Neural cell (in vitro differentiated cells): ENCODE measurements around the gene DCAF11. TPM values are rescaled to one million over a fixed set of nuclear protein-coding genes. Genes with fewer than 3 reads are reported as not detected.

Experiments
- H2AFZ ChIP-seq: fragments of 200-600, 300-800 bp; sonication (generic), shearing (Covaris generic); 2 replicates; pipeline ENCODE4 v1.6.0; 2014; ENCODE audit warnings: low read depth, mild to moderate bottlenecking, antibody characterized with exemption, low read length, moderate library complexity
- H3F3A ChIP-seq: fragments of 200-600 bp; shearing (Covaris generic); 2 replicates; pipeline ENCODE4 v1.6.1; 2016; ENCODE audit warnings: mild to moderate bottlenecking, moderate library complexity, mixed read lengths, antibody characterized with exemption, low read length; ENCODE audit not compliant: insufficient read depth, poor library complexity, severe bottlenecking
- H3K27ac ChIP-seq: fragments of 200-600, 300-800 bp; sonication (generic), shearing (Covaris generic); 2 replicates; pipeline ENCODE4 v1.5.1; 2014; ENCODE audit warnings: mild to moderate bottlenecking, low read length, moderate library complexity
- H3K27me3 ChIP-seq: fragments of 300-800, 200-600 bp; sonication (generic), shearing (Covaris generic); 2 replicates; pipeline ENCODE4 v1.6.0; 2014; ENCODE audit warnings: mild to moderate bottlenecking, low read depth, low read length, moderate library complexity; ENCODE audit not compliant: insufficient read depth
- H3K36me3 ChIP-seq: fragments of 300-800, 200-600 bp; sonication (generic), shearing (Covaris generic); 2 replicates; pipeline ENCODE4 v1.5.1; 2014; ENCODE audit warnings: mild to moderate bottlenecking, antibody characterized with exemption, low read length, moderate library complexity; ENCODE audit not compliant: insufficient read depth
- H3K4me2 ChIP-seq: fragments of 300-800, 200-600 bp; sonication (generic), shearing (Covaris generic); 2 replicates; pipeline ENCODE4 v1.6.0; 2014; ENCODE audit warnings: mild to moderate bottlenecking, low read length
- H3K4me3 ChIP-seq: fragments of 300-800, 200-600 bp; sonication (generic), shearing (Covaris generic); 2 replicates; pipeline ENCODE4 v1.5.1; 2014; ENCODE audit warnings: mild to moderate bottlenecking, low read length, moderate library complexity
- H3K79me2 ChIP-seq: fragments of 200-600 bp; shearing (Covaris generic); replicated peaks from 2 replicates; pipeline ENCODE4 v1.6.0; 2014; ENCODE audit warnings: mild to moderate bottlenecking, low read length, moderate library complexity; ENCODE audit not compliant: insufficient read depth
- H3K9ac ChIP-seq: fragments of 300-800, 200-600 bp; sonication (generic), shearing (Covaris generic); 2 replicates; pipeline ENCODE4 v1.6.1; 2016; ENCODE audit warnings: mild to moderate bottlenecking, low read length, mixed read lengths
- H3K9me2 ChIP-seq: fragments of 200-600 bp; shearing (Covaris generic); 2 replicates; pipeline ENCODE4 v1.6.1; 2016; ENCODE audit warnings: mild to moderate bottlenecking, low read length, mixed read lengths; ENCODE audit not compliant: insufficient read depth
- H3K9me3 ChIP-seq: fragments of 200-600, 300-800 bp; sonication (generic), shearing (Covaris generic); 2 replicates; pipeline ENCODE4 v1.6.1; 2016; ENCODE audit warnings: mild to moderate bottlenecking, mixed run types, low read length, moderate library complexity, mixed read lengths
- H4K20me1 ChIP-seq: fragments of 200-600 bp; shearing (Covaris generic); 2 replicates; pipeline ENCODE4 v1.6.1; 2016; ENCODE audit warnings: mild to moderate bottlenecking, mixed run types; ENCODE audit not compliant: insufficient read depth
- EP300 ChIP-seq: fragments of 450-650 bp; conservative IDR thresholded peaks from 2 replicates; pipeline ENCODE4 v1.6.1; 2014; ENCODE audit warnings: antibody characterized with exemption, mild to moderate bottlenecking, moderate library complexity; ENCODE audit not compliant: poor library complexity, severe bottlenecking
- EZH2 ChIP-seq: fragments of 200-600, 300-800 bp; shearing (Covaris generic), sonication (generic); IDR thresholded peaks from 2 replicates; pipeline ENCODE4 v1.6.1; 2014; ENCODE audit warnings: antibody characterized with exemption, low read length, borderline replicate concordance, mild to moderate bottlenecking; ENCODE audit not compliant: insufficient read depth, poor library complexity, severe bottlenecking
- MXI1 ChIP-seq: fragments of 450-650 bp; conservative IDR thresholded peaks from 2 replicates; pipeline ENCODE4 v1.6.1; 2014; ENCODE audit warnings: antibody characterized with exemption, mild to moderate bottlenecking; ENCODE audit not compliant: poor library complexity, severe bottlenecking
- POLR2AphosphoS5 ChIP-seq: IDR thresholded peaks from 2 replicates; pipeline ENCODE4 v1.6.1; 2012
- RAD21 ChIP-seq: fragments of 450-650 bp; conservative IDR thresholded peaks from 2 replicates; pipeline ENCODE4 v1.6.1; 2014; ENCODE audit warnings: antibody characterized with exemption, mild to moderate bottlenecking, moderate library complexity
- SMC3 ChIP-seq: fragments of 450-650 bp; conservative IDR thresholded peaks from 2 replicates; pipeline ENCODE4 v1.6.1; 2014; ENCODE audit warnings: antibody characterized with exemption, mild to moderate bottlenecking, moderate library complexity; ENCODE audit not compliant: poor library complexity
- TAF1 ChIP-seq: IDR thresholded peaks from 2 replicates; pipeline ENCODE4 v1.6.1; 2012; ENCODE audit warnings: low read depth
- polyA plus RNA-seq: library from polyadenylated mRNA; depleted of rRNA; stranded (reverse); fragments of >200 nt; gene quantifications from 2 replicates; pipeline ENCODE4 v1.2.3, GENCODE V29; 2014
- TF ChIP-seq, protein P1 (sequence below): fragments of 450-650 bp; IDR thresholded peaks from 2 replicates; pipeline ENCODE4 v1.5.1; 2014; ENCODE audit warnings: antibody characterized with exemption, mild to moderate bottlenecking, moderate library complexity; ENCODE audit not compliant: poor library complexity, severe bottlenecking
- TF ChIP-seq, protein P2 (sequence below): IDR thresholded peaks from 2 replicates; pipeline ENCODE4 v1.6.1; 2012; ENCODE audit warnings: borderline replicate concordance

Gene DCAF11
- polyA plus RNA-seq, 1 donor from 2014 or later, result 74.5 TPM

DNA sequence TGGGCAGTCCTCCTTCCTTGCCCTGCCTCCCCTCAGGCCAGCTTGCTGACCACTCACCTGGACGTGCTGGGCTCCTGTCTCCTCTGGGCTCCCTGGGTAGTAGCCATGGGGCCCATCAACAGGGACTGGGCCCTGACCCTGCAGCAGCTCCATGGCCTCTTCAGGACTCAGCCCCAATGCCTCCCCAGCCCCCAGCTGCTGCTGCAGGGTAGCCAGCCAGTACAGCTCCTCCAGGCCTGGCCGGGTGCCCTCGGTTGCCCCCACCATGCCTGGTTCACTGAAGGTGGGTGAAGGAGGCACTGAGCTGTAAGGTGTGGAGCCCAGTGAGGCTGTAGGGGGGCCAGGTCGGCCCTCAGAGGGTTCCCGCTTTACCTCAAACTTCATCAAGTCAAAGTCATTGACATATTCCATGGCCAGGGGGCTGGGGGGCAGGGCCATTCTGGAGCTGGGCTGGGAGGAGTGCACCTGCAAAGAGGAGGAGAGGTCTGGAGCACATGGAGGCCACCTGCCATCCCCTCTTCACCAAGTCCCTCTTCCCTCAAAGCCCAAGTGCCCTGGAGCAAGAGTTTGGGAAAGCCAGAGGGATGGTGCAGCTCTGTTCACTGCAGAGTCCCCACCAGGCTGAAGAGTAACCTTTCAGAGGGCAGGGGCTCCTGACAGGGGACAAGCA is 32.0 kb upstream of the DCAF11 start:
- no peak overlapping the region for H3K4me3 ChIP-seq
- H4K20me1 ChIP-seq, result no peaks in the 10 kb centered on the region
- H2AFZ ChIP-seq, result no peak overlapping the region
- H3K27me3 ChIP-seq, result no peaks in the 10 kb centered on the region
- H3K9ac ChIP-seq, result no peak overlapping the region
- no peaks in the 10 kb centered on the region for H3K36me3 ChIP-seq
- no peak for TF ChIP-seq RAD21
- TF ChIP-seq EZH2, result no peak
- TF ChIP-seq MXI1, result no peak
- TF ChIP-seq, protein P1, sequence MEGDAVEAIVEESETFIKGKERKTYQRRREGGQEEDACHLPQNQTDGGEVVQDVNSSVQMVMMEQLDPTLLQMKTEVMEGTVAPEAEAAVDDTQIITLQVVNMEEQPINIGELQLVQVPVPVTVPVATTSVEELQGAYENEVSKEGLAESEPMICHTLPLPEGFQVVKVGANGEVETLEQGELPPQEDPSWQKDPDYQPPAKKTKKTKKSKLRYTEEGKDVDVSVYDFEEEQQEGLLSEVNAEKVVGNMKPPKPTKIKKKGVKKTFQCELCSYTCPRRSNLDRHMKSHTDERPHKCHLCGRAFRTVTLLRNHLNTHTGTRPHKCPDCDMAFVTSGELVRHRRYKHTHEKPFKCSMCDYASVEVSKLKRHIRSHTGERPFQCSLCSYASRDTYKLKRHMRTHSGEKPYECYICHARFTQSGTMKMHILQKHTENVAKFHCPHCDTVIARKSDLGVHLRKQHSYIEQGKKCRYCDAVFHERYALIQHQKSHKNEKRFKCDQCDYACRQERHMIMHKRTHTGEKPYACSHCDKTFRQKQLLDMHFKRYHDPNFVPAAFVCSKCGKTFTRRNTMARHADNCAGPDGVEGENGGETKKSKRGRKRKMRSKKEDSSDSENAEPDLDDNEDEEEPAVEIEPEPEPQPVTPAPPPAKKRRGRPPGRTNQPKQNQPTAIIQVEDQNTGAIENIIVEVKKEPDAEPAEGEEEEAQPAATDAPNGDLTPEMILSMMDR, result no peak
- TF ChIP-seq, protein P2, sequence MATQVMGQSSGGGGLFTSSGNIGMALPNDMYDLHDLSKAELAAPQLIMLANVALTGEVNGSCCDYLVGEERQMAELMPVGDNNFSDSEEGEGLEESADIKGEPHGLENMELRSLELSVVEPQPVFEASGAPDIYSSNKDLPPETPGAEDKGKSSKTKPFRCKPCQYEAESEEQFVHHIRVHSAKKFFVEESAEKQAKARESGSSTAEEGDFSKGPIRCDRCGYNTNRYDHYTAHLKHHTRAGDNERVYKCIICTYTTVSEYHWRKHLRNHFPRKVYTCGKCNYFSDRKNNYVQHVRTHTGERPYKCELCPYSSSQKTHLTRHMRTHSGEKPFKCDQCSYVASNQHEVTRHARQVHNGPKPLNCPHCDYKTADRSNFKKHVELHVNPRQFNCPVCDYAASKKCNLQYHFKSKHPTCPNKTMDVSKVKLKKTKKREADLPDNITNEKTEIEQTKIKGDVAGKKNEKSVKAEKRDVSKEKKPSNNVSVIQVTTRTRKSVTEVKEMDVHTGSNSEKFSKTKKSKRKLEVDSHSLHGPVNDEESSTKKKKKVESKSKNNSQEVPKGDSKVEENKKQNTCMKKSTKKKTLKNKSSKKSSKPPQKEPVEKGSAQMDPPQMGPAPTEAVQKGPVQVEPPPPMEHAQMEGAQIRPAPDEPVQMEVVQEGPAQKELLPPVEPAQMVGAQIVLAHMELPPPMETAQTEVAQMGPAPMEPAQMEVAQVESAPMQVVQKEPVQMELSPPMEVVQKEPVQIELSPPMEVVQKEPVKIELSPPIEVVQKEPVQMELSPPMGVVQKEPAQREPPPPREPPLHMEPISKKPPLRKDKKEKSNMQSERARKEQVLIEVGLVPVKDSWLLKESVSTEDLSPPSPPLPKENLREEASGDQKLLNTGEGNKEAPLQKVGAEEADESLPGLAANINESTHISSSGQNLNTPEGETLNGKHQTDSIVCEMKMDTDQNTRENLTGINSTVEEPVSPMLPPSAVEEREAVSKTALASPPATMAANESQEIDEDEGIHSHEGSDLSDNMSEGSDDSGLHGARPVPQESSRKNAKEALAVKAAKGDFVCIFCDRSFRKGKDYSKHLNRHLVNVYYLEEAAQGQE, result no peak
- TF ChIP-seq SMC3, result no peak
- TF ChIP-seq POLR2AphosphoS5, result no peak
- no peak for TF ChIP-seq EP300
- no peaks in the 10 kb centered on the region for H3K9me2 ChIP-seq
- H3K79me2 ChIP-seq, result no peaks in the 10 kb centered on the region
- peaks cover 3% of the 10 kb centered on the region for H3F3A ChIP-seq
- H3K9me3 ChIP-seq, result no peaks in the 10 kb centered on the region
- H3K27ac ChIP-seq, result no peak overlapping the region
- no peak overlapping the region for H3K4me2 ChIP-seq

DNA sequence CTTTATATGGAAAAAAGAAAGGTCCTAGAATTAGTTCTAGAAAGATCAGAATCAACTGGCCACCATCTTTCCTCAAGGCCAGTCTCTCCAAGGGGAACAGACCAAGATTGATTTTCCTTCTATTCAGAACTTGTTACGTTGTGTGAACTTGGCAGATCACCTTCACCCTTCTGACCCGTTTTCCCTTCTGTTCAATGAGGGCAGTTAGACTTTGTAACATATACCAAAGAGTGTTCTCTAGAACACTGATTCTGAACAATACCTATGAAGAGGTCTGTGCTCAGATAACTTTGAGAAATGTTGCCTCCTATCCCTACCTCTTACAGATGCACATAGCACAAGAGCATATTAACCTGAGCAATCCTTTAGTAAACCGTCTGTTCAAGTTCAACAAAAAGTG is 31.1 kb upstream of the DCAF11 start:
- Histone ChIP-seq H3K9ac (no peak overlapping the region), H3F3A (peaks cover 3% of the 10 kb centered on the region), H2AFZ (no peak overlapping the region), H3K4me2 (no peak overlapping the region), H3K36me3 (no peaks in the 10 kb centered on the region), H3K27ac (no peak overlapping the region), H4K20me1 (no peaks in the 10 kb centered on the region), H3K27me3 (no peaks in the 10 kb centered on the region), H3K9me3 (no peaks in the 10 kb centered on the region), H3K4me3 (no peak overlapping the region), H3K9me2 (no peaks in the 10 kb centered on the region), H3K79me2 (no peaks in the 10 kb centered on the region)
- TF ChIP-seq EP300 (no peak), SMC3 (no peak), TAF1 (no peak), MXI1 (no peak), EZH2 (no peak), RAD21 (no peak), POLR2AphosphoS5 (no peak)
- TF ChIP-seq, protein P1, result no peak
- TF ChIP-seq, protein P2, result no peak
